GM21526 (cell line): ENCODE data around the gene SELENOO.

Experiments
- ATAC-seq: cut with Tn5 transposase; IDR thresholded peaks from one replicate; pipeline ENCODE4 v1.9.1; 2021; ENCODE audit warnings: moderate library complexity; ENCODE audit not compliant: unreplicated experiment, low FRiP score

Gene SELENOO

GRCh38 chr22:50261615-50262459 is 61.0 kb downstream of the SELENOO start, which contains the start of gene MAPK12:
Gene MAPK12 (minus strand): TSS chr22:50261683. CDS start chr22:50261509, 174 bp downstream.
- ATAC-seq: no peak

- ATAC-seq: no peak
These were observed 61.7 kb downstream of the SELENOO start for GRCh38 chr22:50262460-50262911.

- ATAC-seq: no peak
These were observed 62.3 kb downstream of the SELENOO start for GRCh38 chr22:50262973-50263617.

GRCh38 chr22:50264104-50264745 is 63.4 kb downstream of the SELENOO start:
- ATAC-seq: no peak

DNA sequence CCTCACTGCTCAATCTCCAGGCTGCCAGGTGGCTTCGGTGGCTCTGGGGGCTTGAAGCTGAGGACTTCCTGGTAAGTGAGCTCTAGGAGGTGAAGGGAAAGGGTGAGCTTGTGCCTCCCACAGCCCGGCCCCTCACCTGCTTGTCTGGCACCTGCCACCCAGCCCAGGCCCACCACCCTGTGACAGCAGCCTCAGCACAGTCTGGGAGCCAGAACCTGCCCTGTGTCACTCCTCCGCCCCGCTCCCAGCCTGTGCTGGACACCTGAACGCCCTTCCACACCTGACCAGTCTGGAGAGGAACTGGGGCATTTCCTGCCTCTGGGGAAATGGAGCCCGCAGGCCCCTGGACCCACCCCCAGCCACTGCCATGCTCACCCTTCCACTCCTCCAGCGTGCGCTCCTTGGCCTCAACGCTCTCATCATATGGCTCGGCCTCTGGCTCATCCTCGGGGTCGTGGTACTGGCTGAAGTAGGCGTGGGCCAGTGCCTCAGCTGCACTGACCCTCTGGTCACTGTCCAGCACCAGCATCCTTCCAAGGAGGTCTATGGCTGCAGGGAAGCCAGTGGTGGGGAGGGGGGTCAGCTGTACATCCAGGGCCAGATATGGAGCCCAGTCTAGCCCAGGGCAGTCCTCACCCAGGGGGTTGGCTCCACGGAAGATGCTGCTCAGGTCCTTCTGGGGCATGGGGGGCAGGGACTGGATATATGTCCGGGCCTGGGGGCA is 64.3 kb downstream of the SELENOO start:
- ATAC-seq: no peak

DNA sequence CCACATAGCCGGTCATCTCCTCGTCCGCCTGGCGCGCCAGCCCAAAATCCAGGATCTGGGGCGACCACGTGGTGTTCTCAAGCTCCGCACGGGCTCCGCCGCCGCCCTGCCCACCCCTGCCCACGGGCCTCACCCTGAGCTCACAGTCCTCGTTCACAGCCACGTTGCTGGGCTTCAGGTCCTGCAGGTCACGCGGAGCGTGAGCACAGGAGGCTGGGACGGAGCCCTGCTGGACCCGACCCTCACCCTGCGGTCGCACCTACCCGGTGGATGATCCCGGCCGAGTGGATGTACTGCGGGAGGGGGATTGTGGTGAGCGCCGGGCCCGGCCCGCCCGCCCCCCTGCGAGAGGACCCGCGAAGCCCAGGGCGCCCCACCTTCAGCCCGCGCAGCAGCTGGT is 66.2 kb downstream of the SELENOO start:
- ATAC-seq: no peak
